ENCODE measurements around the gene ABR.

Gene ABR

GRCh38 chr17:1179818-1180742, at the start of gene ABR:
Gene ABR (minus strand): TSS chr17:1179981. CDS start chr17:1179727, 254 bp downstream.
- peak; percentile 50 to 62 for DNase-seq

- peak; percentile 56 for DNase-seq
Observed at GRCh38 chr17:1229349-1229899, 49.6 kb upstream of the ABR start.

GRCh38 chr17:1228781-1229348, 49.1 kb upstream of the ABR start:
- peak in 1 of 2 experiments; percentile 37 for DNase-seq

- peak in 1 of 2 experiments; percentile 32 for DNase-seq
Observed at GRCh38 chr17:1227917-1228780, 48.4 kb upstream of the ABR start.

- no peak for DNase-seq
Observed at GRCh38 chr17:1227365-1227764, 47.6 kb upstream of the ABR start.

GRCh38 chr17:1226308-1226707, 46.5 kb upstream of the ABR start:
- no peak for DNase-seq

GRCh38 chr17:1224330-1224729, 44.5 kb upstream of the ABR start:
- no peak for DNase-seq

- no peak for DNase-seq
Observed at GRCh38 chr17:1223662-1224061, 43.9 kb upstream of the ABR start.

GRCh38 chr17:1222321-1222720, 42.5 kb upstream of the ABR start:
- no peak for DNase-seq

GRCh38 chr17:1221209-1221608, 41.4 kb upstream of the ABR start:
- DNase-seq = no peak

GRCh38 chr17:1220346-1220745, 40.6 kb upstream of the ABR start:
- no peak for DNase-seq

- no peak for DNase-seq
Observed at GRCh38 chr17:1217089-1217385, 37.3 kb upstream of the ABR start.

- no peak for DNase-seq
Observed at GRCh38 chr17:1216217-1217088, 36.7 kb upstream of the ABR start.

- no peak for DNase-seq
Observed at GRCh38 chr17:1212946-1213345, 33.2 kb upstream of the ABR start.

- no peak for DNase-seq
Observed at GRCh38 chr17:1211287-1211686, 31.5 kb upstream of the ABR start.

GRCh38 chr17:1208966-1209365, 29.2 kb upstream of the ABR start:
- no peak for DNase-seq

- DNase-seq = no peak
Observed at GRCh38 chr17:1206026-1206777, 26.4 kb upstream of the ABR start.

GRCh38 chr17:1203967-1204291, 24.1 kb upstream of the ABR start:
- no peak for DNase-seq

GRCh38 chr17:1203111-1203966, 23.6 kb upstream of the ABR start:
- peak; percentile 56 to 58 for DNase-seq

- DNase-seq = no peak
Observed at GRCh38 chr17:1202291-1202690, 22.5 kb upstream of the ABR start.

Measured in activated T-cell treated with anti-CD3 and anti-CD28 coated beads, Interleukin-2, amount 50 U/mL, for 48 hours (primary cell).